K562 (cell line): ENCODE data around the gene ALDH7A1. TPM values are rescaled to one million over a fixed set of nuclear protein-coding genes. Genes with fewer than 3 reads are reported as not detected.

Experiments used
- AFF4 ChIP-seq: sonication (generic); formaldehyde crosslinking; IDR thresholded peaks from 2 replicates; pipeline ENCODE4 v1.8.0; 2023; ENCODE audit warnings: mild to moderate bottlenecking, missing genetic modification reagents
- CBX1 ChIP-seq: sonication (generic); IDR thresholded peaks from 2 replicates; pipeline ENCODE4 v1.6.1; 2016; ENCODE audit warnings: antibody characterized with exemption, low read depth, mild to moderate bottlenecking
- CBX2 ChIP-seq: fragments of 200-600 bp; sonication (generic); IDR thresholded peaks from one replicate; pipeline ENCODE4 v1.6.1; 2012; ENCODE audit warnings: mild to moderate bottlenecking, low read length, inconsistent platforms; ENCODE audit not compliant: insufficient read depth, poor library complexity, severe bottlenecking
- KDM4B ChIP-seq, 2 experiments: fragments of 450-650 bp in 1 of 2; sonication (generic) in 1 of 2; IDR thresholded peaks; 2 replicates each; pipeline ENCODE4 v1.6.1; 2016 to 2017; ENCODE audit warnings: borderline replicate concordance in 2 of 2, antibody characterized with exemption in 1 of 2, low read depth in 1 of 2, mild to moderate bottlenecking in 1 of 2
- POLR2B ChIP-seq: fragments of 450-650 bp; IDR thresholded peaks from 2 replicates; pipeline ENCODE4 v1.6.1; 2018; ENCODE audit warnings: low read depth; ENCODE audit not compliant: partially characterized antibody
- TCF7 ChIP-seq: sonication (generic); IDR thresholded peaks from 2 replicates; pipeline ENCODE4 v1.6.1; 2016; ENCODE audit warnings: antibody characterized with exemption, borderline replicate concordance
- ZBTB40 ChIP-seq, 2 experiments: fragments of 450-650 bp in 1 of 2; sonication (generic) in 1 of 2; formaldehyde crosslinking in 1 of 2; IDR thresholded peaks; 2 replicates each; pipeline versions ENCODE4 v1.7.1 to v1.9.0; 2016 to 2022; ENCODE audit warnings: inconsistent platforms in 1 of 2, mild to moderate bottlenecking in 1 of 2, missing genetic modification reagents in 1 of 2
- ZC3H11A ChIP-seq: IDR thresholded peaks from 2 replicates; pipeline ENCODE4 v1.6.1; 2012; ENCODE audit warnings: low read depth, low read length, improper control_type of control experiment
- polyA plus RNA-seq, 8 experiments: library from polyadenylated mRNA; depleted of rRNA in 4 of 8; stranded (reverse) in 5 of 8; unstranded in 3 of 8; fragments of >200 nt; fragmentation: Nextera tagmentation in 2 of 8; fragmentation: Illumina TruSeq in 1 of 8; extraction: Ambion mirVana in 2 of 8; extraction: Trizol in 1 of 8; gene quantifications; 2 replicates each; pipeline versions ENCODE4 v1.2.1 to v1.2.3, GENCODE V29; 2011 to 2014; ENCODE audit warnings: inconsistent platforms in 1 of 8, missing spikeins in 1 of 8
- total RNA-seq, 7 experiments: library from RNA; depleted of rRNA in 6 of 7; stranded (reverse); fragments of >200 nt in 6 of 7; fragmentation: Illumina TruSeq in 2 of 7; extraction: Trizol in 2 of 7; gene quantifications; 2 replicates each; pipeline versions ENCODE4 v1.2.1 to v1.2.3, GENCODE V29; 2011 to 2021; ENCODE audit warnings: low replicate concordance in 1 of 7
- TF ChIP-seq, protein P1 (sequence below): sonication (generic); formaldehyde crosslinking; IDR thresholded peaks from 2 replicates; pipeline ENCODE4 v1.8.0; 2022; ENCODE audit warnings: mild to moderate bottlenecking, missing genetic modification reagents

ALDH7A1 gene
- total and polyA plus RNA-seq, 9 of the 15 experiments (the other 6 are each of a cell fraction or from before 2014, with no cell fraction given), result 0.04 to 0.49 TPM; not detected in 7

DNA sequence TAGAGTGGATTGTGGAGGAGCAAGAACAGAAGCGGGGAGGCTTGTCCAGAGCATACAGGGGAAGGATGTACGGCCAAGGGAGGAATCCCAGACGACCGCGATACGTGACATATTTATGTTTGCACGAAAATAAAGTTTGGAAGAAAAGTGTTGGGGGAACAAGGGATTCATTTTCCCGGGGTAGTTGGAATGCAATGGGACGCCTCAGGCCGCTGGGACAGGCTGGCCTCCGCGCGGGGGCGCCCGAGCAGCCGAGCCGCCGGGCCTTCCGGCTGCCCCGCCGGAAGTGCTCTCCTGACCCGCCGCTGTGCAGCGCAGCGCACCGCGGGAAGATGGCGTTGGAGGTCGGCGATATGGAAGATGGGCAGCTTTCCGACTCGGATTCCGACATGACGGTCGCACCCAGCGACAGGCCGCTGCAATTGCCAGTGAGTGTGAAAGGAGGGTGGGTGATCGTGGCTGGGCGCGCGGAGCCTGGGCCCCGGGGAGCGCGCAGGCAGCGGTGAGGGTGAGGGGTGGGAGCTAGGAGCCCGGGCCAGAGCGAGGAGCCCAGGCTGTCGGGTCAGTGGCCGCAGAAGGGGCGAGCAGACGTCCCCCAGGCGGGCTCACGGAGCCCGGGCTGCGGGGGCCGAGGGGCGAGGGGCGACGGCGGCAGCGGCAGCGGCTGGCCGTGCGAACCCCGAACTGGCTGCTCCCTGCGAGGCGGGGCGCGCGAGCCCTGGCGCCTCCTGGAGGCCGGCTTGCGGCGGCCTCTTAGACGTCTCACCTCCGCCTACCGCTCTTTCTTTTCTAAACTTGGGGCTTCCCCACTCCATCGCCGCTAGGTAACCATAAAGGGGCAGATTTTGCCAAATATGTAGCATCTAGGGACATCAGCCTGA is 5.9 kb upstream of the ALDH7A1 start, which contains the start of gene PHAX (continued):
- TF ChIP-seq AFF4 (peak; percentile 55), POLR2B (peak; percentile 87), ZC3H11A (peak; percentile 47; the same call in 1 of the 2 replicates), CBX1 (peak; percentile 94), TCF7 (0 out of 2 replicates have a peak, but pooled peaks have one; percentile 50), KDM4B (IDR thresholded peaks at IDR 0.05; ENCODE audit: borderline replicate concordance in 2 of 2, low read depth in 1 of 2) (peak in 1 of 2 experiments; percentile 71; a peak in 1 of 4 replicates), ZBTB40 (IDR thresholded peaks at IDR 0.05) (peak; percentile 96), ZBTB40 (CRISPR knock-in tag; IDR thresholded peaks at IDR 0.05) (no peak), CBX2 (no peak)
- TF ChIP-seq, protein P1, sequence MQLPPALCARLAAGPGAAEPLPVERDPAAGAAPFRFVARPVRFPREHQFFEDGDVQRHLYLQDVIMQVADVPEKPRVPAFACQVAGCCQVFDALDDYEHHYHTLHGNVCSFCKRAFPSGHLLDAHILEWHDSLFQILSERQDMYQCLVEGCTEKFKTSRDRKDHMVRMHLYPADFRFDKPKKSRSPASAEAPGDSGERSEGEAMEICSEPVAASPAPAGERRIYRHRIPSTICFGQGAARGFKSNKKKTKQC (CRISPR knock-in tag), result 0 out of 2 replicates have a peak, but pooled peaks have one; percentile 30
